GM12878 (cell line): ENCODE measurements around the gene MYCBPAP. TPM values are rescaled to one million over a fixed set of nuclear protein-coding genes. Genes with fewer than 3 reads are reported as not detected.

Experiments
- ATAC-seq: fragments of 200-7000 bp; cut with Tn5 transposase; 3 replicates; pipeline ENCODE4 v1.9.1; 2020; ENCODE audit warnings: mild to moderate bottlenecking, moderate library complexity
- BruUV-seq: library from RNA; stranded (reverse); fragments of 400-500 nt; replicated peaks from 2 replicates; lab custom pipeline; 2021; lab: Mats Ljungman, UMichigan
- CTCF ChIA-PET: fragments of 300-600 bp; sonication (Branson Sonifier 250); formaldehyde crosslinking; extraction: SDS; loops from one replicate; lab custom pipeline; 2021; ENCODE audit warnings: inconsistent platforms; lab: Yijun Ruan, JAX
- POLR2A ChIA-PET: fragments of 350-600 bp; formaldehyde crosslinking; extraction: SDS; loops from one replicate; lab custom pipeline; 2021; ENCODE audit warnings: inconsistent platforms; lab: Charles Lee
- RAD21 ChIA-PET: fragments of 300-600 bp; sonication (Branson Sonifier 250); formaldehyde crosslinking; loops from one replicate; lab custom pipeline; 2023; ENCODE audit warnings: antibody characterized with exemption; ENCODE audit not compliant: unreplicated experiment; lab: Charles Lee
- SMC1A ChIA-PET: fragments of 300-600 bp; sonication (Branson Sonifier 250); formaldehyde crosslinking; loops from one replicate; lab custom pipeline; 2023; ENCODE audit not compliant: unreplicated experiment, uncharacterized antibody; lab: Charles Lee
- DNase-seq: peaks from one replicate; pipeline ENCODE4 v3.0.0-alpha.2; 2011; ENCODE audit warnings: low read depth, low spot score
- FAIRE-seq: peaks from 3 replicates; lab custom pipeline; 2011; peaks lifted over from hg19 to GRCh38; lab: Jason Lieb, UNC
- H2AFZ ChIP-seq: 2 replicates; pipeline ENCODE4 v1.6.0; 2011; ENCODE audit warnings: low read depth, low read length, control low read depth; ENCODE audit not compliant: control insufficient read depth
- H3K27ac ChIP-seq: 2 replicates; pipeline ENCODE4 v1.5.1; 2011; ENCODE audit warnings: control low read depth; ENCODE audit not compliant: control insufficient read depth, insufficient read depth
- H3K27me3 ChIP-seq, 2 experiments: replicated peaks in 1 of 2; 2 replicates each; pipeline versions ENCODE4 v1.6.0 to v1.6.1; 2011; ENCODE audit warnings: low read length in 1 of 2; ENCODE audit not compliant: control insufficient read depth in 2 of 2, insufficient read depth in 2 of 2
- H3K36me3 ChIP-seq, 2 experiments: 2 replicates each; pipeline ENCODE4 v1.5.1; 2011; ENCODE audit warnings: low read length in 1 of 2; ENCODE audit not compliant: control insufficient read depth in 2 of 2, insufficient read depth in 2 of 2
- H3K4me1 ChIP-seq: 2 replicates; pipeline ENCODE4 v1.6.1; 2011; ENCODE audit warnings: mild to moderate bottlenecking, low read length, moderate library complexity, mixed read lengths; ENCODE audit not compliant: control insufficient read depth, insufficient read depth
- H3K4me2 ChIP-seq: 2 replicates; pipeline ENCODE4 v1.6.0; 2011; ENCODE audit warnings: control low read depth; ENCODE audit not compliant: control insufficient read depth, insufficient read depth
- H3K4me3 ChIP-seq: fragments of 200-600 bp; sonication (generic); 2 replicates; pipeline ENCODE4 v1.5.1; 2016
- H3K79me2 ChIP-seq: 2 replicates; pipeline ENCODE4 v1.6.0; 2011; ENCODE audit warnings: low read length; ENCODE audit not compliant: control insufficient read depth, insufficient read depth
- H3K9ac ChIP-seq: 2 replicates; pipeline ENCODE4 v1.8.0; 2011; ENCODE audit warnings: low read length, control low read depth, mixed read lengths; ENCODE audit not compliant: control insufficient read depth, insufficient read depth
- H3K9me3 ChIP-seq: replicated peaks from 3 replicates; pipeline ENCODE4 v1.5.1; 2011; ENCODE audit warnings: mild to moderate bottlenecking, low read length; ENCODE audit not compliant: control insufficient read depth, insufficient read depth
- H4K20me1 ChIP-seq: 2 replicates; pipeline ENCODE4 v1.6.0; 2011; ENCODE audit not compliant: control insufficient read depth, insufficient read depth
- ESRRA ChIP-seq: IDR thresholded peaks from 2 replicates; pipeline ENCODE4 v1.6.1; 2012; ENCODE audit warnings: mild to moderate bottlenecking, low read length, improper control_type of control experiment
- GATAD2B ChIP-seq: fragments of 450-650 bp; conservative IDR thresholded peaks from 2 replicates; pipeline ENCODE4 v1.6.1; 2017; ENCODE audit warnings: low read depth, mild to moderate bottlenecking, moderate library complexity
- KDM1A ChIP-seq: fragments of 200-600 bp; sonication (generic); IDR thresholded peaks from 2 replicates; pipeline ENCODE4 v1.6.1; 2016; ENCODE audit warnings: borderline replicate concordance
- LARP7 ChIP-seq: fragments of 450-650 bp; IDR thresholded peaks from 2 replicates; pipeline ENCODE4 v1.6.1; 2017; ENCODE audit warnings: mild to moderate bottlenecking
- NFYB ChIP-seq: IDR thresholded peaks from 2 replicates; pipeline ENCODE4 v1.6.1; 2011; ENCODE audit warnings: low read depth, mild to moderate bottlenecking, low read length, improper control_type of control experiment, moderate library complexity; ENCODE audit not compliant: insufficient read depth
- STAT1 ChIP-seq: fragments of 450-650 bp; conservative IDR thresholded peaks from 2 replicates; pipeline ENCODE4 v1.6.1; 2014; ENCODE audit warnings: antibody characterized with exemption, mild to moderate bottlenecking
- ZNF24 ChIP-seq: fragments of 450-650 bp; IDR thresholded peaks from 2 replicates; pipeline ENCODE4 v1.6.1; 2017; ENCODE audit warnings: antibody characterized with exemption, mild to moderate bottlenecking
- WGBS: methylation state at CpG from one replicate; pipeline ENCODE4 v1.1.6; 2016; ENCODE audit warnings: low lambda C conversion rate; ENCODE audit not compliant: insufficient replicate concordance, insufficient coverage; ENCODE audit errors: missing lambda C conversion rate; 5-methylcytosine and 5-hydroxymethylcytosine counted together
- in situ Hi-C: fragments of 300-500 bp; cut with MboI; formaldehyde crosslinking; loops from 9 replicates; pipeline ENCODE4 v1.14.3; 2018; ENCODE audit warnings: mixed read lengths
- intact Hi-C: fragments of 100-400 bp; cut with micrococcal nuclease; formaldehyde crosslinking; loops from one replicate; pipeline ENCODE4 v1.14.2; 2022; ENCODE audit not compliant: unreplicated experiment
- polyA plus RNA-seq, 11 experiments: library from polyadenylated mRNA; depleted of rRNA in 4 of 11; unstranded in 6 of 11; stranded (reverse) in 5 of 11; fragments of >200 nt; fragmentation: Nextera tagmentation in 4 of 11; fragmentation: Illumina TruSeq in 1 of 11; extraction: Ambion mirVana in 4 of 11; extraction: Trizol in 1 of 11; gene quantifications; 1 replicate in 1 of 11; 2 replicates in 10 of 11; pipeline versions ENCODE4 v1.2.1 to v1.2.3, GENCODE V29; 2011 to 2016; ENCODE audit warnings: inconsistent platforms in 2 of 11, missing spikeins in 2 of 11, low read depth in 1 of 11
- total RNA-seq, 4 experiments: library from RNA; depleted of rRNA in 3 of 4; stranded (reverse); fragments of >200 nt in 3 of 4; fragmentation: Illumina TruSeq in 1 of 4; extraction: Trizol in 1 of 4; gene quantifications; 2 replicates each; pipeline versions ENCODE4 v1.2.1 to v1.2.3, GENCODE V29; 2013 to 2021
- TF ChIP-seq, protein P1 (sequence below): IDR thresholded peaks from 2 replicates; pipeline ENCODE4 v1.6.1; 2012; ENCODE audit warnings: low read depth, low read length, improper control_type of control experiment
- TF ChIP-seq, protein P2 (sequence below): IDR thresholded peaks from 2 replicates; pipeline ENCODE4 v1.6.1; 2011; ENCODE audit warnings: low read depth, low read length, improper control_type of control experiment, borderline replicate concordance
- TF ChIP-seq, protein P3 (sequence below): IDR thresholded peaks from 2 replicates; pipeline ENCODE4 v1.6.1; 2012; ENCODE audit warnings: mild to moderate bottlenecking, low read depth, low read length

MYCBPAP gene
- total and polyA plus RNA-seq, 10 of the 15 experiments (the other 5 are each of a cell fraction or from before 2014, with no cell fraction given) = 0.23 to 2.7 (median 1.5) TPM

DNA sequence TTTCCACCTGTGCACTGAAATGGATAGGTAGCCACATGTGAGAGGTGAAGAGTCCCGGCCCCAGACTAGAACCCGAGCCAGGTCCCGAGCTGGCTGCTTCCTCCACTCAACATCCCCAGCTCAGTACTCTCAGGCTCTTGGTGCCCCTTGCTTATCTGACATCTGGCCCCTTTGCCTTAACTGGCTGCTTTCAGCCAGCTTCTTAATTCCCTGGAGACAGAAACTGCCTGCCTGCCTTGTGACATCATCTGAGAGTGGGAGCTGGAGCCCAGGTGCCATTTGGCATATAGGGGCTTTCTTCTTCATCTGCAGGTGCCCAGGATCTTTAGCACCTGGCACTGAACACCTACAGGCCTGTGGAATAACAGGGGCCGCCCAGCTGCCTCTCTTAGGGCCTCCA lies 48.5 kb upstream of the MYCBPAP start:
- ChIA-PET CTCF (no interaction called here), SMC1A (interaction anchor here (1.3 kb wide), 1 partner anchor 69 kb away, joined by 3 read pairs; no protein-coding TSS in a partner anchor), RAD21 (no interaction called here), POLR2A (interaction anchor here (1.2 kb wide), 1 partner anchor 23 kb away, joined by 3 read pairs; no protein-coding TSS in a partner anchor)
- WGBS = 63% methylated on average over 4 of the region's 4 CpGs
- DNase-seq (no peak), ATAC-seq (no peak), FAIRE-seq (no peak)
- H3K27ac ChIP-seq = no peak overlapping the region
- H3K79me2 ChIP-seq = no peaks in the 10 kb centered on the region
- no peak overlapping the region for H3K4me3 ChIP-seq
- no peak overlapping the region for H3K4me2 ChIP-seq
- H4K20me1 ChIP-seq = no peaks in the 10 kb centered on the region
- no peaks in the 10 kb centered on the region for H3K36me3 ChIP-seq
- H2AFZ ChIP-seq = no peak overlapping the region
- no TSS peak for BruUV-seq
- no peaks in the 10 kb centered on the region for H3K9me3 ChIP-seq
- no peak overlapping the region for H3K9ac ChIP-seq
- no peaks in the 10 kb centered on the region for H3K4me1 ChIP-seq
- intact Hi-C loops (no loop called here), in situ Hi-C loops (no loop called here)
- TF ChIP-seq GATAD2B (no peak), KDM1A (no peak)
- TF ChIP-seq, protein P1, sequence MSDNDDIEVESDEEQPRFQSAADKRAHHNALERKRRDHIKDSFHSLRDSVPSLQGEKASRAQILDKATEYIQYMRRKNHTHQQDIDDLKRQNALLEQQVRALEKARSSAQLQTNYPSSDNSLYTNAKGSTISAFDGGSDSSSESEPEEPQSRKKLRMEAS = no peak
- H3K27me3 ChIP-seq = no peaks in the 10 kb centered on the region

DNA sequence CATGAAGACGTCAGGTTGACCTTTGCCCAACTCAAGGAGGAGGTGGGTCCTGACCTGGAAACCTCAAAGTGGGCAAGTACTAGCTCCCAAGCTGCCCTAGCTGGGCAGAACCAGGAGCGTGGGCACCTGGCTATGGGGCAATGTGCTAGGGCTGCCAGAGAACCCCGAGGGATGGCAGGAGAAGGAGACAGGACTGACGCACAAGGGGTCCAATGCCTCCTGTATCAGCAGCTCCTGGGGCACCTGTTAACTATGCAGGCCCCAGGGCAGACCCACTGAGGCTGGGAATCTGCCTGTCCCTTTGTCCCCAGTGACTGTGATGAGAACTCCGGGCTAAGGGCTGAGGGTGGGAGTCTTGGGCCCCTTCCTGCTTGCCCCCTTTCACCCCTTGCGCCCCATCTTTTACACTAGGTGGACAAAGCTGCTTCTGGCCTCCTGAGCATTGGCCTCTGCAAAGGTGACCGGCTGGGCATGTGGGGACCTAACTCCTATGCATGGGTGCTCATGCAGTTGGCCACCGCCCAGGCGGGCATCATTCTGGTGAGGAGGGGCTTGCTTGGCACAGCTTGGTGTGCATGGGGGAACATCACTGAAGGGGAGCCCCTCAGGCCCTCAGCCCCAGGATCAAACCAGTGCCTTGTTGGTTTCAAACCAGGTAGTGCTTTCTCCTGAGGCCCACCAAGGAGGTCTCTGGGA lies 47.3 kb upstream of the MYCBPAP start:
- no peaks in the 10 kb centered on the region for H3K36me3 ChIP-seq
- no peak overlapping the region for H3K27ac ChIP-seq
- ChIA-PET RAD21 (no interaction called here), POLR2A (interaction anchor here (0.6 kb wide), 1 partner anchor 205 kb away, joined by 8 read pairs; no protein-coding TSS in a partner anchor), CTCF (no interaction called here), SMC1A (no interaction called here)
- no peak overlapping the region for H3K9ac ChIP-seq
- no peak overlapping the region for H3K4me3 ChIP-seq
- intact Hi-C loops (no loop called here), in situ Hi-C loops (no loop called here)
- no peaks in the 10 kb centered on the region; a peak in 1 of 4 replicates for H3K27me3 ChIP-seq
- no peaks in the 10 kb centered on the region for H3K79me2 ChIP-seq
- DNase-seq (no peak), ATAC-seq (no peak), FAIRE-seq (no peak)
- WGBS = 74% methylated on average over 9 of the region's 9 CpGs
- H4K20me1 ChIP-seq = no peaks in the 10 kb centered on the region
- no peaks in the 10 kb centered on the region for H3K9me3 ChIP-seq
- H2AFZ ChIP-seq = no peak overlapping the region
- no peak overlapping the region for H3K4me2 ChIP-seq
- TF ChIP-seq ZNF24 = no peak
- TF ChIP-seq ESRRA = no peak
- no peak for TF ChIP-seq STAT1
- TF ChIP-seq, protein P1 = no peak
- TF ChIP-seq, protein P2, sequence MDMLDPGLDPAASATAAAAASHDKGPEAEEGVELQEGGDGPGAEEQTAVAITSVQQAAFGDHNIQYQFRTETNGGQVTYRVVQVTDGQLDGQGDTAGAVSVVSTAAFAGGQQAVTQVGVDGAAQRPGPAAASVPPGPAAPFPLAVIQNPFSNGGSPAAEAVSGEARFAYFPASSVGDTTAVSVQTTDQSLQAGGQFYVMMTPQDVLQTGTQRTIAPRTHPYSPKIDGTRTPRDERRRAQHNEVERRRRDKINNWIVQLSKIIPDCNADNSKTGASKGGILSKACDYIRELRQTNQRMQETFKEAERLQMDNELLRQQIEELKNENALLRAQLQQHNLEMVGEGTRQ = no peak
- no peak for TF ChIP-seq LARP7
- TF ChIP-seq, protein P3, sequence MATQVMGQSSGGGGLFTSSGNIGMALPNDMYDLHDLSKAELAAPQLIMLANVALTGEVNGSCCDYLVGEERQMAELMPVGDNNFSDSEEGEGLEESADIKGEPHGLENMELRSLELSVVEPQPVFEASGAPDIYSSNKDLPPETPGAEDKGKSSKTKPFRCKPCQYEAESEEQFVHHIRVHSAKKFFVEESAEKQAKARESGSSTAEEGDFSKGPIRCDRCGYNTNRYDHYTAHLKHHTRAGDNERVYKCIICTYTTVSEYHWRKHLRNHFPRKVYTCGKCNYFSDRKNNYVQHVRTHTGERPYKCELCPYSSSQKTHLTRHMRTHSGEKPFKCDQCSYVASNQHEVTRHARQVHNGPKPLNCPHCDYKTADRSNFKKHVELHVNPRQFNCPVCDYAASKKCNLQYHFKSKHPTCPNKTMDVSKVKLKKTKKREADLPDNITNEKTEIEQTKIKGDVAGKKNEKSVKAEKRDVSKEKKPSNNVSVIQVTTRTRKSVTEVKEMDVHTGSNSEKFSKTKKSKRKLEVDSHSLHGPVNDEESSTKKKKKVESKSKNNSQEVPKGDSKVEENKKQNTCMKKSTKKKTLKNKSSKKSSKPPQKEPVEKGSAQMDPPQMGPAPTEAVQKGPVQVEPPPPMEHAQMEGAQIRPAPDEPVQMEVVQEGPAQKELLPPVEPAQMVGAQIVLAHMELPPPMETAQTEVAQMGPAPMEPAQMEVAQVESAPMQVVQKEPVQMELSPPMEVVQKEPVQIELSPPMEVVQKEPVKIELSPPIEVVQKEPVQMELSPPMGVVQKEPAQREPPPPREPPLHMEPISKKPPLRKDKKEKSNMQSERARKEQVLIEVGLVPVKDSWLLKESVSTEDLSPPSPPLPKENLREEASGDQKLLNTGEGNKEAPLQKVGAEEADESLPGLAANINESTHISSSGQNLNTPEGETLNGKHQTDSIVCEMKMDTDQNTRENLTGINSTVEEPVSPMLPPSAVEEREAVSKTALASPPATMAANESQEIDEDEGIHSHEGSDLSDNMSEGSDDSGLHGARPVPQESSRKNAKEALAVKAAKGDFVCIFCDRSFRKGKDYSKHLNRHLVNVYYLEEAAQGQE = no peak
- TF ChIP-seq NFYB = no peak
- BruUV-seq = no TSS peak
- no peaks in the 10 kb centered on the region for H3K4me1 ChIP-seq
